DLD1 (cell line): ENCODE data around the gene TACO1.

Source experiments
- in situ Hi-C: cut with HindIII; loops from 2 replicates; pipeline ENCODE4 v1.10.0; 2017; ENCODE audit warnings: low sequenced_read_pairs

TACO1 gene

GRCh38 chr17:63635787-63636186 lies 35.1 kb downstream of the TACO1 start:
- in situ Hi-C loops = no loop called here

GRCh38 chr17:63639125-63639524 lies 38.4 kb downstream of the TACO1 start:
- in situ Hi-C loops = no loop called here

- in situ Hi-C loops = no loop called here
These were observed 39.3 kb downstream of the TACO1 start for GRCh38 chr17:63640038-63640437.

GRCh38 chr17:63641692-63642448 lies 41.2 kb downstream of the TACO1 start:
- in situ Hi-C loops = no loop called here

GRCh38 chr17:63644846-63645245 lies 44.2 kb downstream of the TACO1 start:
- in situ Hi-C loops = no loop called here

- in situ Hi-C loops = no loop called here
These were observed 45.2 kb downstream of the TACO1 start for GRCh38 chr17:63645775-63646487.

- in situ Hi-C loops = no loop called here
These were observed 45.8 kb downstream of the TACO1 start for GRCh38 chr17:63646488-63646806.

- in situ Hi-C loops = no loop called here
These were observed 46.5 kb downstream of the TACO1 start for GRCh38 chr17:63647065-63647725.

GRCh38 chr17:63647936-63648335 lies 47.2 kb downstream of the TACO1 start:
- in situ Hi-C loops = no loop called here

- in situ Hi-C loops = no loop called here
These were observed 49.1 kb downstream of the TACO1 start for GRCh38 chr17:63649813-63650212.

- in situ Hi-C loops = no loop called here
These were observed 51.4 kb downstream of the TACO1 start for GRCh38 chr17:63652106-63652505.

- in situ Hi-C loops = no loop called here
These were observed 52.4 kb downstream of the TACO1 start for GRCh38 chr17:63653050-63653449.

- in situ Hi-C loops = no loop called here
These were observed 57.1 kb downstream of the TACO1 start for GRCh38 chr17:63657786-63658185.
